Measurements from ENCODE around the gene ASB6.

DNA sequence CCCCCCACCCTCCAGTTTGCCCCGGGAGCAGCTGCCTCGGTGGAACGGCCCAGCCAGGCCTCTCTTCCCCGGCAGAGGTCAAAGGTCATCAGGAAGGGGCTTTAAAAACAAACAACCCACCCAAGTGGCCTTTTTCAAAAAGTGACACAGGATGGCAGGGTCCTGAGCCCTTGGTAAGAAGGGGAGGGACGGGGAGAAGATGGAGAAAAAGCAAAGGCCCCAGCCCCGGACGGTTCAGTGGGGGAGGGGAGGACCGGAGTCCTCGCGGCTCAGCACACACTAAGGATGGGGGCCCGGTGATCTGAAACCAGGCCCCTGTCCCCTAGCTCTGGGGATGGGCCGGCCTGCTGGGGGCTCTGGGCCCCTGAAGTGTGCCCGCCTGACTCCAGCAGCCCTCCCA lies 24.6 kb upstream of the ASB6 start:
- TF ChIP-seq, protein P1, sequence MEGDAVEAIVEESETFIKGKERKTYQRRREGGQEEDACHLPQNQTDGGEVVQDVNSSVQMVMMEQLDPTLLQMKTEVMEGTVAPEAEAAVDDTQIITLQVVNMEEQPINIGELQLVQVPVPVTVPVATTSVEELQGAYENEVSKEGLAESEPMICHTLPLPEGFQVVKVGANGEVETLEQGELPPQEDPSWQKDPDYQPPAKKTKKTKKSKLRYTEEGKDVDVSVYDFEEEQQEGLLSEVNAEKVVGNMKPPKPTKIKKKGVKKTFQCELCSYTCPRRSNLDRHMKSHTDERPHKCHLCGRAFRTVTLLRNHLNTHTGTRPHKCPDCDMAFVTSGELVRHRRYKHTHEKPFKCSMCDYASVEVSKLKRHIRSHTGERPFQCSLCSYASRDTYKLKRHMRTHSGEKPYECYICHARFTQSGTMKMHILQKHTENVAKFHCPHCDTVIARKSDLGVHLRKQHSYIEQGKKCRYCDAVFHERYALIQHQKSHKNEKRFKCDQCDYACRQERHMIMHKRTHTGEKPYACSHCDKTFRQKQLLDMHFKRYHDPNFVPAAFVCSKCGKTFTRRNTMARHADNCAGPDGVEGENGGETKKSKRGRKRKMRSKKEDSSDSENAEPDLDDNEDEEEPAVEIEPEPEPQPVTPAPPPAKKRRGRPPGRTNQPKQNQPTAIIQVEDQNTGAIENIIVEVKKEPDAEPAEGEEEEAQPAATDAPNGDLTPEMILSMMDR (IDR thresholded peaks at IDR 0.05): no peak
- TF ChIP-seq EZH2 (IDR thresholded peaks at IDR 0.05; ENCODE audit: borderline replicate concordance, insufficient read depth, low read depth, low read length, poor library complexity, severe bottlenecking): no peak
